ENCODE results near the gene IL20RB. TPM values are rescaled to one million over a fixed set of nuclear protein-coding genes. Genes with fewer than 3 reads are reported as not detected.

Gene IL20RB
- total and polyA plus RNA-seq, 9 donors = 0.35 to 1.7 (median 0.60) TPM

DNA sequence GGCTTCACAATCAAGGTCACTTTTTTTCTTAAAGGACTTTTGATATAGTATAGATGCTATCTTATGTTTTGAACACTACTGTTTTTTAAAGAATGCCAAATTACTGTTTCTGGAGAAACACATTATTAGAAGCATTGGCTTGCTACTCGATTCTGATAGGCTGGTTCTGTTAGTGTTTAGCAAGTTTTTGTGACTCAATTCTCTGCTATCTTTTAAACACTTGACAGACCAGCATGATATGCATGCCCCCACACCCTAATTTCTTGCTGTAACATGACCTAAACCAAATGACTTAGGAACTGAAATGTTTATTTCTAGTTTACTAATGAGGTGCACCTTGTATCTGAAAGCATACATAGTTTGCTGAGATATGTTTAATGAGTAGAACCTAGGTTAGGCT lies 5.5 kb upstream of the IL20RB start:
- Histone ChIP-seq H3K27me3 (no peaks in the 10 kb centered on the region), H3K36me3 (no peaks in the 10 kb centered on the region), H3K27ac (no peak overlapping the region), H3K4me3 (no peak overlapping the region), H3K9me3 (no peaks in the 10 kb centered on the region), H3K4me1 (ENCODE audit: insufficient read depth) (peaks cover 1% of the 10 kb centered on the region)
- intact Hi-C loops (cut with DNase I) = no loop called here
- 29 to 65% (median 35%) methylated on average over 1 of the region's 1 CpG for WGBS, 3 donors
- DNase-seq = no peak
- TF ChIP-seq, protein P1, sequence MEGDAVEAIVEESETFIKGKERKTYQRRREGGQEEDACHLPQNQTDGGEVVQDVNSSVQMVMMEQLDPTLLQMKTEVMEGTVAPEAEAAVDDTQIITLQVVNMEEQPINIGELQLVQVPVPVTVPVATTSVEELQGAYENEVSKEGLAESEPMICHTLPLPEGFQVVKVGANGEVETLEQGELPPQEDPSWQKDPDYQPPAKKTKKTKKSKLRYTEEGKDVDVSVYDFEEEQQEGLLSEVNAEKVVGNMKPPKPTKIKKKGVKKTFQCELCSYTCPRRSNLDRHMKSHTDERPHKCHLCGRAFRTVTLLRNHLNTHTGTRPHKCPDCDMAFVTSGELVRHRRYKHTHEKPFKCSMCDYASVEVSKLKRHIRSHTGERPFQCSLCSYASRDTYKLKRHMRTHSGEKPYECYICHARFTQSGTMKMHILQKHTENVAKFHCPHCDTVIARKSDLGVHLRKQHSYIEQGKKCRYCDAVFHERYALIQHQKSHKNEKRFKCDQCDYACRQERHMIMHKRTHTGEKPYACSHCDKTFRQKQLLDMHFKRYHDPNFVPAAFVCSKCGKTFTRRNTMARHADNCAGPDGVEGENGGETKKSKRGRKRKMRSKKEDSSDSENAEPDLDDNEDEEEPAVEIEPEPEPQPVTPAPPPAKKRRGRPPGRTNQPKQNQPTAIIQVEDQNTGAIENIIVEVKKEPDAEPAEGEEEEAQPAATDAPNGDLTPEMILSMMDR (IDR thresholded peaks at IDR 0.05) = no peak
- TF ChIP-seq EP300 (IDR thresholded peaks at IDR 0.05) (no peak), POLR2A (IDR thresholded peaks at IDR 0.05) (no peak)

GRCh38 chr3:136954251-136954650 lies 3.5 kb upstream of the IL20RB start:
- peaks cover 1% of the 10 kb centered on the region for H3K4me1 ChIP-seq (ENCODE audit: insufficient read depth)
- no peak overlapping the region for H3K27ac ChIP-seq
- no peak for DNase-seq
- 97 to 98% (median 98%) methylated on average over 2 of the region's 2 CpGs for WGBS, 3 donors
- TF ChIP-seq, protein P1 (IDR thresholded peaks at IDR 0.05) = no peak
- TF ChIP-seq POLR2A (IDR thresholded peaks at IDR 0.05) (no peak), EP300 (IDR thresholded peaks at IDR 0.05) (no peak)
- no peak overlapping the region for H3K4me3 ChIP-seq
- H3K36me3 ChIP-seq = no peaks in the 10 kb centered on the region
- no peaks in the 10 kb centered on the region for H3K27me3 ChIP-seq
- intact Hi-C loops (cut with DNase I) = no loop called here
- no peaks in the 10 kb centered on the region for H3K9me3 ChIP-seq

DNA sequence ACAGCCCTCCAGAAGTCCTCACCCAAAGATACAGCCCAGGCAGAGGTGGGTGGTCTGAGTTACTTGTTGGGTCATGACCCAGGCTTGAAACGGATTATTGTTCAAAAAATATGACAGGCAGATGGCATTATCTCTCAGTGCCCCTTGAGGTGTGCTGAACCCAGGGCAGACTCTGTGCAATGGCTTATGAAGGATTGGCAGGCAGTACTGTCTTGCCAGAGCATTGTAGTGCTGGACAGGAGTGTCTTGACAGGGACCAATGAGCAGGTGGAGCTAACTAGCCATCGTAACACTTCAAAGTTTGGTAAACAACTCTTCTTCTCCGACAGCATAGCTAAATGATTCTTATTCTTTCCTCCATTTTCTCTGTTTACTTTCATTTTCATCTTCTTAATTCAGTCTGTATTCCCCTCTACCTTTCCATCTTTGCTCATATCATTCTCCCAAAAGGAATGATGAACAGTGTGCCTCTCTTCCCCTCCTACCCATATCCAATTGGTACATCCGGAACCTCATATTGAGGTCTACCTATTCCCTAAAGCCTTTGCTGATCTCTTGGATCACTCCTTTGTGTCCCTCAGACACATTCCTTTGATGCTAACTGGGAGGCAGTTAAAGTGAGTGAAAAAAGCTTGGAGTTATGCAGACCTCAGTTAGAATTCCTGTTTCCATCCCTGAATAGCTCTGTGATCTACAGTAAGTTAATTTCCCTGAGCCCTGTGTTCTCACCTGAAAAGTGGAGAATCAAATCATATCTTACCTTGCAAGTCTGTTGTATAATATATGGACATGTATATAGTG lies 2.6 kb upstream of the IL20RB start:
- no peak for DNase-seq
- Histone ChIP-seq H3K27me3 (no peaks in the 10 kb centered on the region), H3K36me3 (no peaks in the 10 kb centered on the region), H3K4me3 (no peak overlapping the region), H3K4me1 (ENCODE audit: insufficient read depth) (peaks cover 1% of the 10 kb centered on the region), H3K27ac (no peak overlapping the region), H3K9me3 (no peaks in the 10 kb centered on the region)
- no peak for TF ChIP-seq EP300 (IDR thresholded peaks at IDR 0.05)
- TF ChIP-seq POLR2A (IDR thresholded peaks at IDR 0.05) = no peak
- TF ChIP-seq, protein P1 (IDR thresholded peaks at IDR 0.05) = no peak
- WGBS, 3 donors = 78 to 83% (median 83%) methylated on average over 4 of the region's 4 CpGs
- intact Hi-C loops (cut with DNase I) = no loop called here

- intact Hi-C loops (cut with DNase I) = no loop called here
- Histone ChIP-seq H3K9me3 (no peaks in the 10 kb centered on the region), H3K27ac (no peak overlapping the region), H3K27me3 (no peaks in the 10 kb centered on the region), H3K4me3 (no peak overlapping the region), H3K4me1 (ENCODE audit: insufficient read depth) (no peaks in the 10 kb centered on the region), H3K36me3 (no peaks in the 10 kb centered on the region)
- TF ChIP-seq EP300 (IDR thresholded peaks at IDR 0.05) (no peak), POLR2A (IDR thresholded peaks at IDR 0.05) (no peak)
- TF ChIP-seq, protein P1 (IDR thresholded peaks at IDR 0.05) = no peak
- WGBS, 3 donors = 60 to 65% (median 61%) methylated on average over 2 of the region's 2 CpGs
- DNase-seq = no peak
Observed at GRCh38 chr3:136955813-136956212, 2.0 kb upstream of the IL20RB start.
